SU-DHL-6 (cell line): Measurements from ENCODE around the gene NHLRC2.

ENCODE experiments used
- EZH2phosphoT487 ChIP-seq: fragments of 200-600 bp; sonication (generic), shearing (Covaris generic); conservative IDR thresholded peaks from 2 replicates; pipeline ENCODE4 v1.6.1; 2018; ENCODE audit warnings: mild to moderate bottlenecking, antibody characterized with exemption, low read length, moderate library complexity, mixed read lengths
- TF ChIP-seq, protein P1 (sequence below): fragments of 200-600 bp; sonication (generic); IDR thresholded peaks from one replicate; pipeline ENCODE4 v1.5.1; 2017; ENCODE audit warnings: antibody characterized with exemption, mild to moderate bottlenecking, low read length, moderate library complexity; ENCODE audit not compliant: insufficient read depth, poor library complexity, severe bottlenecking

DNA sequence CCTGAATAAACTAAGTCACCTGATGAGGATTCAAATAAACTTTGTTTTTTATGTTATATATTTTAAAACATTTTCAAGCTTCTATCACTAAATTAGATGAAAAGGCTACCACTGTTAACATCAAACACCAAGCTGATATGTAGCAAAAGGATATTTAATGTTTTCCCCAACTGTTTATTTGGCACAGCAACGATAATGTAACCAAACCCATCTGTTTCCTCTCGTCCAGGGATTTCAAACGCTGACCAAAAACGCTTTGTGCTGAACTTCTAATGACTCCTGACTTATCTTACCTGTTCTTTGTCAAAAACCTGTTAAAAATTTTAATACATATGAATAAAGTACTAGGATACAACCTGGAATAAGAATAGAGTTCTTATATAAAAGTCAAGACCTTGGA, 31.1 kb upstream of the NHLRC2 start:
- TF ChIP-seq, protein P1, sequence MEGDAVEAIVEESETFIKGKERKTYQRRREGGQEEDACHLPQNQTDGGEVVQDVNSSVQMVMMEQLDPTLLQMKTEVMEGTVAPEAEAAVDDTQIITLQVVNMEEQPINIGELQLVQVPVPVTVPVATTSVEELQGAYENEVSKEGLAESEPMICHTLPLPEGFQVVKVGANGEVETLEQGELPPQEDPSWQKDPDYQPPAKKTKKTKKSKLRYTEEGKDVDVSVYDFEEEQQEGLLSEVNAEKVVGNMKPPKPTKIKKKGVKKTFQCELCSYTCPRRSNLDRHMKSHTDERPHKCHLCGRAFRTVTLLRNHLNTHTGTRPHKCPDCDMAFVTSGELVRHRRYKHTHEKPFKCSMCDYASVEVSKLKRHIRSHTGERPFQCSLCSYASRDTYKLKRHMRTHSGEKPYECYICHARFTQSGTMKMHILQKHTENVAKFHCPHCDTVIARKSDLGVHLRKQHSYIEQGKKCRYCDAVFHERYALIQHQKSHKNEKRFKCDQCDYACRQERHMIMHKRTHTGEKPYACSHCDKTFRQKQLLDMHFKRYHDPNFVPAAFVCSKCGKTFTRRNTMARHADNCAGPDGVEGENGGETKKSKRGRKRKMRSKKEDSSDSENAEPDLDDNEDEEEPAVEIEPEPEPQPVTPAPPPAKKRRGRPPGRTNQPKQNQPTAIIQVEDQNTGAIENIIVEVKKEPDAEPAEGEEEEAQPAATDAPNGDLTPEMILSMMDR = no peak
- no peak for TF ChIP-seq EZH2phosphoT487
